SW480 (cell line): Measurements from ENCODE around the gene ARGLU1.

Experiments
- DNase-seq: peaks from one replicate; pipeline ENCODE4 v3.0.0-alpha.2; 2016; ENCODE audit warnings: low spot score

ARGLU1 gene

DNA sequence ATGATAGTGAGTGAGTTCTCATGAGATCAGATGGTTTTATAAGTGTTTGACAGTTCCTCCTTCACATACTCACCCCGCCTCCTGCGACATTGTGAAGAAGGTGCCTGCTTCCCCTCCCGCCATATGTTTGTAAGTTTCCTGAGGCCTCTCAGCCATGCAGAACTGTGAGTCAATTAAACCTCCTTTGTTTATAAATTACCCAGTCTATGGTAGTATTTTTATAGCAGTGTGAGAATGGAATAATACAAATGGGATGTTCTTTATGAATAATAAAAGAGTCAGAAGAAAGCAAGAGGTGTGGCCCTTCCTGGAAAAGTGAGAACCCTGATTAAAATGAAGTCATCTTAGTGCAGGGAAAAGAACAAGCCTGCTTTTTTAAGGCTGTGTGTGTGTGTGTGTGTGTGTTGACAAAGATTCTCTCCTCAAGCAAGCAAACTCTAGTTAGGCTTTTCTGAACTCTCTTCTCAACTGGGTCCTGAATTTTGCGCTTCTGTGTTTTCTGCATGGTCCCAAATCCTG lies 18.8 kb upstream of the ARGLU1 start:
- DNase-seq: no peak

- DNase-seq: no peak
These were observed 13.3 kb upstream of the ARGLU1 start for GRCh38 chr13:106581225-106581624.

DNA sequence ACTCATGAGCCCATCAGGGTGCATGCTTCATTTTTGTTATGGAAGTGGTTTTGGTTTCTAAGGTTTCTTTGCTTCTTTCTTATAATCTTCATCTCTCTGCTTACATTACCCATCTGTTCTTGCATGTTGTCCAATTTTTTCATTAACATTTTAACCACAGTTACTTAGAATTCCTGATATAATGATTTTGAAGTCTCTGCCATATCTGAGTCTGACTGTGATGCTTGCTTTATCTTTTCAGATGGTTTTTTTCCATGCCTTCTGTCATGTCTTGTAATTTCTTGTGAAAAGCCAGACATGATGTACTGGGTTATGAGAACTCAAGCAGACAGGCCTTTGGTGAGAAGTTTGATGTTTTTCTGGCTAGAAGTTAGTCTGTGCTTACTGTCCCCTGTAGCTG lies 8.0 kb upstream of the ARGLU1 start:
- DNase-seq: no peak

DNA sequence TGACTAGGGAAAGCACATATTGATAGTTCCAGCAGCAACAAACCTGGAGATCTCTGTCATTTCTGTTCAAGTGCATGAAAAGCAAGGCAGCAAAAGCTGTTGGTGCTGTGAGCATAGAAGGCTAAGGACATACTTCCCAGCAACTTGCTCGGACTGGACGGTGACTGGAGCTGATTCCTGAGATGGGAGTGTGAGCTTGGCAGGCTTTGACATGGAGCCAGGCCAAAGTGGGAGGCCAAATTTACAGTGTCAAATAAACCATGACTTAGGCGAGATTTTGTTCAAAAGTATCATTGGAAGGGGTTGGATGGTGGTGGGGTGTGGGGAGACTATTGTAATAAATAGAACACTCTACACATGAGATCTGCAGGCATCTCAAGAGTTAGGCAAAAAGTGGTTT lies 5.9 kb upstream of the ARGLU1 start:
- no peak for DNase-seq

- DNase-seq: no peak
These were observed 5.4 kb upstream of the ARGLU1 start for GRCh38 chr13:106573284-106573846.

GRCh38 chr13:106570299-106570852 lies 2.4 kb upstream of the ARGLU1 start:
- DNase-seq: peak; percentile 80

DNA sequence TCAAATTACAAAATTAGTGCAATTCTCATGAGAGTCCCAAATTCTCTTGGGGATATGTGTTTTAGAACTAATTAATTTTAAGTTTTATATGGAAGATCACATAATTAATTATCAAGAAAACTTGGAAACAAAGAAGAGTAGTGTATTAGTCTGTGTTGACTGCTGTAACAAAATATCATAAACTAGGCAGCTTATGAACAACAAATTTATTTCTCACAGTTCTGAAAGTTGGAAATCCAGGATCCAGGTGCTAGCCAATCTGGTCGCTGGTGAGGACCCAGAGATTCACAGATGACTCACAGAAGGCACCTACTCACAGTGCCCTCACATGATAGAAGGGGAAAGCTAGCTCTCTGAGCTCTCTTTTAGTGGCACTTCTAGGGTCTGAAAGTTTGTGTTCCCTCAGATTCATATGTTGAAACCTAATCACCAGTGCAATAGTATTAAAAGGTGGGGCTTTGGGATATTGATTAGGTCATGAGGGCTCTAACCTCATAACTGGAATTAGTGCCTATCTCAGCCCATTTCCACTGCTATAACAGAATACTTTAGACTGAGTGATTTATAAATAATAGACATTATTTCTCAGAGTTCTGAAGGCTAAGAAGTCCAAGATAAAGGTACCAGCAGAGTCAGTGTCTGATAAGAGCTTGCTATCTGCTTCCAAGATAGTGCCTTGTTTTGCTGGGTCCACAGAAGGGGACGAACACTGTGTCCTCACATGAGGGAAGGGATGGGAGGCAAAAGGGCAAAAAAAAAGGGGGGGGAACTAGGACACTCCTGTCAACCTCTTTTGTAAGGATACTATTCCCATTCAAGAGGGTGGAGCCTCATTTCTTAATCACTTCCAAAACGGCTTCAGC lies 1.5 kb upstream of the ARGLU1 start:
- DNase-seq: no peak

DNA sequence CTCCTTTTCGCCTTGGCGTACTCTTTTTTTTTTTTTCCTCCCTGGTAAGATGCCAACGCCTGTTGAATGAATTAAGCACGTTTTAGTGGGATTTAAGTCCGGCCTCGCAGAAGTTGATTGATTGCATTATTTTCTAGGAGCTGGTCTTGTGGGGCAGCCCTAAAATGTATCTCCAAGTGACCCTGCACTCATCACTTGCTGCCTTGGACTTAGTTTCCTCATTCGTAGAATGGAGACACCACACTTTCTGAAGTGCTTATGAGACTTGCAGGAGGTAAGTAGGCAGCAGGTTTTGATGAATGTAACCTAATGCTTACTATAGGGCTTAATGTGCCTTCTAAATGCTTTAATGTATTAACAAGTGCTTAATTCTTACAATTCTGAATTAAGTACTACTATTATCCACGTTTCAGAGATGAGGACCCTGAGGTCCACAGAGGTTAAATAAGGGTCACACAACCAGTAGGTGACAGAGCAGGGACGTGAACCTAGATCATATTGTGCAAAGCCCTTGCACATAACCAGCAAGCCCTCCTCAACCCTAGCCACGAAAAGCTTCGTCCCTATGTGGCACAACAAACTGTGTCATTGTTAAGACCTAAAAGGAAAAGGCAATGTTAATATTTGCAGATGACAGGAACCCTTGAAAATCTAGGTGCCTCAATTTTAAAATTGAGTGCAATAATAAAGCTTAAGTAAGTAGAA lies 514 bp upstream of the ARGLU1 start:
- peak; percentile 6 for DNase-seq

GRCh38 chr13:106566641-106567473 lies 1.1 kb downstream of the ARGLU1 start:
- DNase-seq: peak; percentile 62

DNA sequence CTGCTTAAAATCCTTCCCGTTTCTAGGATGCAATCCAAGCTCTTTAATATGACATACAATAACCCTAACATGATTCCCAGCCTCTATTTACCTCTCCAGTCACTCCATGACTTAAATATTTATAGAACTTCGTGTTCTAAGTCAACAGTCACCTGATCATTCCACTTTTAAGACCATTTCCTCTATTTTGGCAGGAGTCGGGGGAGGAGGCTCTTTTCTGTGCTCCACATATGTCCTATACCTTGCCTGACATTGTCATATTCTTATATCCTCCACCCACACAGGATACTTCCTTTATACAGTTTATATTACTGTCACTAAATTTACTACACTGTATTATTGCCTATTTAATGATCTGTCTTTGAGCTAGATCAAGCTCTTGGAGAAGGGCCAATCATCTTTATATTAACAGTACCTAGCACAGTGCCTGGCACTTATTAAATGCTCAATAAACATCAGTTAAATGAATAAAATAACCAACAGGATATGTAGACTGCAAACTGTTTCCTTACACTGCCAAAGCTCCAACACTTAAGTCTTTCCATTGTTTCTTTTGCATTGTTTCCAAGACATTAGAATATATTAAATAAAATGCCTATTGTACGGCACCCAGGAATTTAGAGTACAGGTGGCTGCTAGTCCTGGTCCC lies 2.7 kb downstream of the ARGLU1 start:
- DNase-seq: no peak

- no peak for DNase-seq
These were observed 5.6 kb downstream of the ARGLU1 start for GRCh38 chr13:106562301-106562700.

GRCh38 chr13:106561551-106562170 lies 6.3 kb downstream of the ARGLU1 start:
- no peak for DNase-seq

GRCh38 chr13:106560821-106561220 lies 7.1 kb downstream of the ARGLU1 start:
- no peak for DNase-seq

- no peak for DNase-seq
These were observed 9.4 kb downstream of the ARGLU1 start for GRCh38 chr13:106558527-106558926.

DNA sequence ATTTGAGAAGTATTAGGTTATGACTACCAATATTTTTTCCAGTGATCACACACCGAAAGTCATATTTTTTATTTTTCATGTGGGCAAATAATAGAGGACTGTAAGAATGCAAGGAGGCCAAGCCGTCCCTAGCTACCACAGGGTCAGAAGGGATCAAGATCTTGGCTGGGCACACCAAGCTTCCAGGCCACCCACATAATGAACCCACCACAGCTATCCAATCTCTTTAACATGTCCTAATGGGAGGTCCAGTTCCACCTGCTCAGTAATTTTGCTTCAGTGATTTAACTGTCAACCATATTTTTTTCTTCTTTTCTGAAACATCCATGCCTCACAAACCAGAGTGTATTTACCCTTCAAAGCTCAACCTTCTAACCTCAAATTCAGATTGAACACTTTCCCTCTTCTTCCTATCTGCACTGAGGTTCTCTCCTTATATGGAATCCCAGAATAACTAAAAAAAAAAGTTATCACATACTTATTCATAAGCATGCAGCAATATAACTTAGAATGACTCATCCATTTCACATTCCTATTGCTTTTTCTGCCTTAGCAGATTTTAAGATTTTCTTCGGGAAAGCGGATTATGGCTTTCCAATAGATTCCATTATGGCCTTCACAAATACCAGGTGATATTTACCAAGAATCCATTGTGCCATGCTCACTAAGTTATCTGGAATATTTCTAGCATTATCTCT lies 12.2 kb downstream of the ARGLU1 start:
- DNase-seq: no peak

DNA sequence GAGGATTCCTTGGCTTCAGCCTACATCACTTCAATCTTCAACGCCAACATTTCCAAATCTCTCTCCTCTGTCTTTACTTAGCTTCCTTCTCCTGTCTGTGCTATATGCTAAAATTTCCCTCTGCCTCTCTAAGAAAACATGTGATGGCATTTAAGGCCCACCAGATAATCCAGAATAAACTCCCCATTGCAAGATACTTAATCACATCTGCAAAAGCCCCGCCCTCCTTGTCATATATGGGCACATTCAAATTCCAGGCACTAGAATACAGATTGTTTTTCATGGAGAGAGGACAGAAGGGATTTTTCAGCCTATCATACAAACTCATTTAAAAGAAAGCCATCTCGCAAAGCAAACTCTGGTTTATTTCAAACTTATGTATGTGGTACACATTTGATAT lies 16.2 kb downstream of the ARGLU1 start:
- DNase-seq: no peak

GRCh38 chr13:106551350-106551749 lies 16.6 kb downstream of the ARGLU1 start:
- DNase-seq: no peak

GRCh38 chr13:106550570-106551135 lies 17.3 kb downstream of the ARGLU1 start:
- DNase-seq: no peak

DNA sequence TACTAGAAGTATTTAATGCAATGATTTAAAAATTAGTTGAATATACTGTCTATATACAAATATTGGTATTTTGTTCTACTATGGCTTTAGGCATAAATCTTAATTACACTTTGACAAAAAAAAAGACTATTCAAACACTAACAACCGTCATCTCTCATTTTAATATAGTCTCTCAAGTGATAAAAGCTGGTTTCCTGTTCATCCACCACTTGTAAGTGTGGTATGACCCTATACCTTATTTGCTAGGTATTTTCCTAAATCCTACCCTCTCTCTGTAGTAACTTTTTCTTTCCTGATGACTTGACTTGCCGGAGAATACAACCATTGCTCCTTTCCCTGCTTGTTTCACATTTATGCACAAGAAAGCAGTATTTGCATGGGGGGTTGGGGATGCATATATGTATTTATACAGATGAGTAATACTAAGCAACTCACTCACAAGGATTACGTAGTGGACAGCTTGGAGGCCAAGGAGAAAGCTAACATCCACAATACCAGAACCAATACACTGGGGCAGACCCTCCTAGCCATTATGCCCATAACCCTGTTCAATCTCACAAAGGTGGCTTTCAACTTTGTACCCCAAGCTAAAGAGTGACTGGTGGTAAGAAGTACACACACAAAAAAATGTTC lies 19.8 kb downstream of the ARGLU1 start:
- no peak for DNase-seq
